ENCODE measurements around the gene CENPK.

- TF ChIP-seq EGR1 (IDR thresholded peaks at IDR 0.05) (no peak), MAX (IDR thresholded peaks at IDR 0.05) (no peak), EP300 (IDR thresholded peaks at IDR 0.05; ENCODE audit: borderline replicate concordance) (no peak), REST (IDR thresholded peaks at IDR 0.05; ENCODE audit: low read depth) (no peak), TEAD4 (IDR thresholded peaks at IDR 0.05) (no peak), YY1 (IDR thresholded peaks at IDR 0.05; ENCODE audit: low read depth) (no peak), USF1 (IDR thresholded peaks at IDR 0.05) (no peak), RAD21 (IDR thresholded peaks at IDR 0.05; ENCODE audit: low read depth) (no peak), TAF1 (IDR thresholded peaks at IDR 0.05; ENCODE audit: low read depth) (no peak), CEBPB (IDR thresholded peaks at IDR 0.05) (no peak)
Observed at GRCh38 chr5:65555287-65555686, 7.7 kb downstream of the CENPK start.

Measured in Ishikawa (cell line).